Activated T-helper 2 cell treated with anti-CD3 and anti-CD28 coated beads, Interferon-gamma antibody, Interleukin-2, Interleukin-4, amounts not matched to agents 10 μg/mL and 5 μg/mL and 100 μg/mL, durations not matched to agents 14 hours and 24 hours and 36 hours (primary cell): ENCODE measurements around the gene DDX10. TPM values are rescaled to one million over a fixed set of nuclear protein-coding genes. Genes with fewer than 3 reads are reported as not detected.

ENCODE experiments used
- DNase-seq: peaks from one replicate; pipeline ENCODE4 v3.0.0; 2021; ENCODE audit warnings: low spot score
- H3K27ac Mint-ChIP-seq: one replicate; pipeline ENCODE4 v1.8.0; 2021; ENCODE audit warnings: mixed read lengths
- H3K27me3 Mint-ChIP-seq: one replicate; pipeline ENCODE4 v1.8.0; 2021; ENCODE audit warnings: low read depth, mixed read lengths
- H3K36me3 Mint-ChIP-seq: one replicate; pipeline ENCODE4 v1.8.0; 2021; ENCODE audit warnings: low read depth, mixed read lengths
- H3K4me1 Mint-ChIP-seq: one replicate; pipeline ENCODE4 v1.8.0; 2021; ENCODE audit warnings: low read depth, mixed read lengths
- H3K4me3 Mint-ChIP-seq: one replicate; pipeline ENCODE4 v1.8.0; 2021; ENCODE audit warnings: low read depth, mild to moderate bottlenecking, moderate library complexity, mixed read lengths
- H3K9me3 Mint-ChIP-seq: one replicate; pipeline ENCODE4 v1.8.0; 2021; ENCODE audit warnings: mixed read lengths
- intact Hi-C: fragments of 100-400 bp; cut with micrococcal nuclease; formaldehyde crosslinking; loops from one replicate; pipeline ENCODE4 v1.15.1; 2023
- total RNA-seq: library from RNA; stranded (reverse); gene quantifications from 2 replicates; pipeline ENCODE4 v1.2.3, GENCODE V29; 2022

DDX10 gene
- total RNA-seq, 1 donor from 2014 or later, result 57.8 TPM

GRCh38 chr11:108873310-108873709 is 208.4 kb downstream of the DDX10 start:
- no peak overlapping the region for H3K4me3 Mint-ChIP-seq
- intact Hi-C loops, result no loop called here
- H3K27me3 Mint-ChIP-seq, result no peaks in the 10 kb centered on the region
- peaks cover 21% of the 10 kb centered on the region for H3K4me1 Mint-ChIP-seq
- no peaks in the 10 kb centered on the region for H3K9me3 Mint-ChIP-seq
- peak overlapping the region; percentile 13 for H3K27ac Mint-ChIP-seq
- DNase-seq, result no peak
- H3K36me3 Mint-ChIP-seq, result no peaks in the 10 kb centered on the region

GRCh38 chr11:108873941-108874340 is 209.1 kb downstream of the DDX10 start:
- H3K27me3 Mint-ChIP-seq, result no peaks in the 10 kb centered on the region
- DNase-seq, result no peak
- intact Hi-C loops, result no loop called here
- H3K27ac Mint-ChIP-seq, result no peak overlapping the region
- H3K36me3 Mint-ChIP-seq, result no peaks in the 10 kb centered on the region
- H3K4me1 Mint-ChIP-seq, result peaks cover 21% of the 10 kb centered on the region
- H3K9me3 Mint-ChIP-seq, result no peaks in the 10 kb centered on the region
- no peak overlapping the region for H3K4me3 Mint-ChIP-seq

GRCh38 chr11:108875134-108875533 is 210.3 kb downstream of the DDX10 start:
- no peak for DNase-seq
- no peaks in the 10 kb centered on the region for H3K9me3 Mint-ChIP-seq
- peaks cover 21% of the 10 kb centered on the region for H3K4me1 Mint-ChIP-seq
- no peak overlapping the region for H3K4me3 Mint-ChIP-seq
- no peaks in the 10 kb centered on the region for H3K36me3 Mint-ChIP-seq
- H3K27ac Mint-ChIP-seq, result no peak overlapping the region
- no peaks in the 10 kb centered on the region for H3K27me3 Mint-ChIP-seq
- intact Hi-C loops, result no loop called here

GRCh38 chr11:108877178-108877577 is 212.3 kb downstream of the DDX10 start:
- no peaks in the 10 kb centered on the region for H3K27me3 Mint-ChIP-seq
- H3K9me3 Mint-ChIP-seq, result no peaks in the 10 kb centered on the region
- no peak overlapping the region for H3K4me3 Mint-ChIP-seq
- H3K4me1 Mint-ChIP-seq, result peaks cover 21% of the 10 kb centered on the region
- no peak for DNase-seq
- H3K36me3 Mint-ChIP-seq, result no peaks in the 10 kb centered on the region
- no peak overlapping the region for H3K27ac Mint-ChIP-seq
- intact Hi-C loops, result no loop called here

GRCh38 chr11:108880510-108880909 is 215.6 kb downstream of the DDX10 start:
- DNase-seq, result no peak
- no peaks in the 10 kb centered on the region for H3K36me3 Mint-ChIP-seq
- H3K4me3 Mint-ChIP-seq, result no peak overlapping the region
- H3K4me1 Mint-ChIP-seq, result peaks cover 5% of the 10 kb centered on the region
- intact Hi-C loops, result no loop called here
- no peaks in the 10 kb centered on the region for H3K9me3 Mint-ChIP-seq
- H3K27ac Mint-ChIP-seq, result no peak overlapping the region
- no peaks in the 10 kb centered on the region for H3K27me3 Mint-ChIP-seq

- H3K4me3 Mint-ChIP-seq, result no peak overlapping the region
- intact Hi-C loops, result no loop called here
Observed at GRCh38 chr11:108881131-108881530, 216.3 kb downstream of the DDX10 start.

GRCh38 chr11:108882211-108882831 is 217.5 kb downstream of the DDX10 start:
- Mint-ChIP-seq H3K27ac (no peak overlapping the region), H3K27me3 (no peaks in the 10 kb centered on the region), H3K9me3 (no peaks in the 10 kb centered on the region), H3K4me1 (peaks cover 4% of the 10 kb centered on the region), H3K36me3 (no peaks in the 10 kb centered on the region), H3K4me3 (no peak overlapping the region)
- DNase-seq, result no peak
- intact Hi-C loops, result no loop called here

More at GRCh38 chr11:108881131-108881530, 216.3 kb downstream of the DDX10 start:
- H3K27me3 Mint-ChIP-seq, result no peaks in the 10 kb centered on the region
- peaks cover 4% of the 10 kb centered on the region for H3K4me1 Mint-ChIP-seq
- H3K9me3 Mint-ChIP-seq, result no peaks in the 10 kb centered on the region
- DNase-seq, result no peak
- no peak overlapping the region for H3K27ac Mint-ChIP-seq
- no peaks in the 10 kb centered on the region for H3K36me3 Mint-ChIP-seq

- H3K9me3 Mint-ChIP-seq, result no peaks in the 10 kb centered on the region
- H3K4me1 Mint-ChIP-seq, result peaks cover 4% of the 10 kb centered on the region
- DNase-seq, result no peak
- no peaks in the 10 kb centered on the region for H3K27me3 Mint-ChIP-seq
- no peak overlapping the region for H3K27ac Mint-ChIP-seq
- no peaks in the 10 kb centered on the region for H3K36me3 Mint-ChIP-seq
- intact Hi-C loops, result no loop called here
- H3K4me3 Mint-ChIP-seq, result no peak overlapping the region
Observed at GRCh38 chr11:108886005-108886659, 221.3 kb downstream of the DDX10 start.

- H3K27ac Mint-ChIP-seq, result no peak overlapping the region
- H3K4me1 Mint-ChIP-seq, result peaks cover 4% of the 10 kb centered on the region
- no peaks in the 10 kb centered on the region for H3K27me3 Mint-ChIP-seq
- no peaks in the 10 kb centered on the region for H3K36me3 Mint-ChIP-seq
- H3K4me3 Mint-ChIP-seq, result no peak overlapping the region
- H3K9me3 Mint-ChIP-seq, result no peaks in the 10 kb centered on the region
- DNase-seq, result no peak
- intact Hi-C loops, result no loop called here
Observed at GRCh38 chr11:108886660-108887009, 221.8 kb downstream of the DDX10 start.

- Mint-ChIP-seq H3K4me3 (no peak overlapping the region), H3K36me3 (no peaks in the 10 kb centered on the region), H3K4me1 (peaks cover 4% of the 10 kb centered on the region), H3K27me3 (no peaks in the 10 kb centered on the region), H3K9me3 (no peaks in the 10 kb centered on the region), H3K27ac (no peak overlapping the region)
- intact Hi-C loops, result no loop called here
- DNase-seq, result no peak
Observed at GRCh38 chr11:108887436-108888238, 222.8 kb downstream of the DDX10 start.

GRCh38 chr11:108890482-108891105 is 225.7 kb downstream of the DDX10 start:
- peaks cover 4% of the 10 kb centered on the region for H3K4me1 Mint-ChIP-seq
- intact Hi-C loops, result no loop called here
- H3K9me3 Mint-ChIP-seq, result no peaks in the 10 kb centered on the region
- no peaks in the 10 kb centered on the region for H3K36me3 Mint-ChIP-seq
- no peak overlapping the region for H3K27ac Mint-ChIP-seq
- H3K4me3 Mint-ChIP-seq, result no peak overlapping the region
- no peaks in the 10 kb centered on the region for H3K27me3 Mint-ChIP-seq
- no peak for DNase-seq

- Mint-ChIP-seq H3K4me1 (peaks cover 7% of the 10 kb centered on the region), H3K9me3 (peaks cover 5% of the 10 kb centered on the region), H3K4me3 (no peak overlapping the region), H3K27me3 (no peaks in the 10 kb centered on the region), H3K36me3 (no peaks in the 10 kb centered on the region), H3K27ac (no peak overlapping the region)
- intact Hi-C loops, result no loop called here
- DNase-seq, result no peak
Observed at GRCh38 chr11:108891143-108891542, 226.3 kb downstream of the DDX10 start.
